Body of pancreas (tissue), 4 donors: ENCODE data around the gene HDAC6.

Experiments
- CTCF ChIP-seq, 7 experiments: fragments of 450-650 bp in 4 of 7; fragments of 200-600 bp in 3 of 7; sonication (generic) in 3 of 7; IDR thresholded peaks; one replicate each; pipeline ENCODE4 v1.5.1; 2016 to 2019; ENCODE audit warnings: antibody characterized with exemption in 7 of 7
- POLR2A ChIP-seq, 3 donors: fragments of 450-650 bp; IDR thresholded peaks; one replicate each; pipeline ENCODE4 v1.6.1; 2016; ENCODE audit warnings: antibody characterized with exemption in 3 of 3, mild to moderate bottlenecking in 2 of 3

GRCh38 chrX:48802089-48802904, 430 bp downstream of the HDAC6 start:
- peak in 3 of 7 experiments; percentile 23 to 29 (median 28) for TF ChIP-seq CTCF (IDR thresholded peaks at IDR 0.05)
- peak; percentile 42 to 89 (median 83) for TF ChIP-seq POLR2A (IDR thresholded peaks at IDR 0.05)
